Stimulated activated CD8-positive, alpha-beta memory T cell treated with anti-CD3 and anti-CD28 coated beads, Interleukin-4, amount 100 ng/mL, for 4 hours (primary cell): ENCODE measurements around the gene ADORA2A.

Experiments used
- DNase-seq, 2 donors: peaks; one replicate each; pipeline ENCODE4 v3.0.0-alpha.2; 2020; ENCODE audit warnings: low read depth in 2 of 2, low spot score in 1 of 2

Gene ADORA2A

DNA sequence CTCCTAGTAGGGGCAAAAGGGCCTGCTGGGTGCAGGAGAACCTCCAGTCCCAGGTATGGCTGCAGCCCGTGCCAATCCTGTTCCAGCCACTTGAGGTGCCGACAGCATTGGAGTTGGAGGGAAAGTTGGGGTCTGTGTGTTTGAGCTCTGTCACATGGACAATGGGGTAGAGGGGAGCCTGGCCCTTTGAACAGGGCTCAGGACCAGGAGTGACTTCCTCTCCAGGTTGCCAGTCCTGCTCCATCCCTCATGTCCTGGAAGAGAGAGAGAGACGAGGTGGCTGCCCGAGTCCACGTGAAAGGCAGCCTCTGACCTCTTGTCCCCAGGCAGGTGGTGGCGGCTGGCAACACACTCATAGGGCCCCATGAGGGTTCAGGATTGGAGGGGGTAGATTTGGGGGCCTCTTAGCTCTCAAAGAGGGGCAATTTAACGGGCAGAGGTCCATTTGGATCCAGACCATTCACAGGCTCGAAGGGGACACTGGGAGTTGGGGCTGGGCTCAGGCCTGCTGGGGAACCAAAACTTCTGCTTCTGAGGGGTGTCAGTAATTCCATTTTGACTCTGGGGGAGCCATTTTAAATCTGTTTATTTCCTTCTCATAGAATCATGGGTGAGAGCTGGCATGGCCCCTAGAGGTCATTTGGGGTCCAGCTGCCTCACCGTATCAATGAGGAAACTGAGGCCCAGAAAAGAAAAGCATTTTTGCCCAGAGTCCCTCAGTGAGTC lies 4.1 kb downstream of the ADORA2A start:
- DNase-seq: no peak

- peak in 1 of 2 donors; percentile 46 for DNase-seq
These were observed 4.9 kb downstream of the ADORA2A start for GRCh38 chr22:24432059-24432853.

GRCh38 chr22:24433001-24433827 lies 5.8 kb downstream of the ADORA2A start:
- no peak for DNase-seq

DNA sequence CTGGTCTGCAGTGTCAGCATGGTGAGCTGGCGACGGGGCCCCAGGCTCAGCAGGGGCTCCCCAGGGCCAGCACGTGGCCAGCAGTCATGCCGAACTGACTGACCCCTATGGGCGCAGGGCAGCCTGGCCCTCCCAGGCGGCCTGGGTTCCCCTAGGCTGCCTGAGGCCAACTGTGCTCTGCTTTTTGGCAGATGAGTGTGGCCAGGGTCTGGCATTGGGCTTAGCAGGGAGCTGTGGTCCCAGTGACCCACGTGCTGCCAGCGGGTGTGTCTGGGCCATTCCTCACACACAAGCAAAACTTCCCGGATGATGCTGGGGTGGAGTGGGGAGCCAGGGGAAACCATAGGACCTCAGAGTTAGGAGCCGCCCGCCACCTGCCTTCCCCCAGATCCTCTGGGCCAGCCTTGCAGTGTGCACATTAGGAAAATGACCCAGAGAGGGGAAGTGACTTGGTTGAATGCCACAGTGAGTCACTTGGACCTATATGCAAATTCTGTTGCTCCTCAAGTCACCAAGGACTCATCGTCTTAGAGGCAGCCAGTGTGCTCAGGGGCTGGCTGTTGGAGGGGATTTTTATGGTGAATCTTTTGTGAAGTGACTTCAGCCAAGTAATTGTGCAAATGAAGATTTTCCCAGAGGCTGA lies 6.5 kb downstream of the ADORA2A start:
- DNase-seq: no peak

DNA sequence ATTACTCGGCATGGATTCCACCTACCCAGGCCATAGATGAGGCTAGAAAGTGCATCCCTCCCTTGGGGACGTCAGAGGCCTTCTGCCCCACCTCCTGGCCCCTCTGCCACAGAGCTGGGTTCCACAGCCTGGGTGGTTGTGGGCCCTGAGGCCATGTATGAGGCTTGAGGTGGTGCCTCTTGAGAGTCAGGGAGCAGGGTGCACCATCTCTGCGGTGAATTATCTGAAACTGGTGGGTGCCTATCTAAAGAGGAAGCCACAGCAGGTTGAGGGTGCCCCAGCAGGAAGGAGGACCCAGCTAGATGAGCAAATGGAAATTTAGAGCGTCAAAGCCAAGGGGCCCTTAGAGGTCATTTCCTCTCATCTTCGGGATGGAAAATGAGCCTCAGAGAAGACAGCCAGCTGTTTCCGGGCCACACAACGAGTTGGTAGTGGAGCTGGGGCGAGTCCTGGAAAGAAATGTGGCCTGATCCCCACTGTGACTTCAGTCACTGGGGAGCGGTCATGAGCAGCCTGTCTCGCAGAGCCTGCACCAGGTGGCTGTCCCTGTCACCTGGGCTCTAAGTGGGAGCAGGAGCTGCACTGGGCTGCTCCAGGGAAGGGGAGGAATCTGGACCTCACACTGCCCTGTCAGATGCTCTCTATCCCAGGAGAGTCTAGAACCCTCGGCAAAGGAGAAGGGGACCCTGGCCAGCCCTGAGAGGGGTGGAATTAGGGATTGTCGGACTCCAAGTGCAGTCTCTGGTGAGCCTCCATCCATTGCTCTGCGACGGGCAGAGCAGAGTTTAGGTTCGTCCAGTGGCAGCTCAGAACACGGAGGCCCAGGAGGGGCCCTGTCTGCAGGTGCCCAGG lies 7.3 kb downstream of the ADORA2A start:
- peak; percentile 66 to 68 for DNase-seq

DNA sequence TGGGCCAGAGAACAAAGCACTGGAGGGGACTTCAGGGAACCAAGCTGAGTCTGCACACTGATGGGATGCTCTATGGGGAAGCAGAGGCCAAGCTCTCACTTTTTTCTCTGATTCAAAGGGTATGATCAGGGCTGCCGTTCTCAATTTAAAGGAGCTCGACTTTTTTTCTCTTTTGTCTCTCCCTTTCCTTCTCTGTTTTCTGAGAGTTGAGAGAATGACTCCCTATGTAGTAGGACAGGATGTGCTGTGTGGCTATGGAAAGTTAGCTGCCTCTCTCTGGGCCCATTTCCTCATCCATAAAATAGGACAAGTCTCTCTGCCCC lies 7.9 kb downstream of the ADORA2A start:
- no peak for DNase-seq

DNA sequence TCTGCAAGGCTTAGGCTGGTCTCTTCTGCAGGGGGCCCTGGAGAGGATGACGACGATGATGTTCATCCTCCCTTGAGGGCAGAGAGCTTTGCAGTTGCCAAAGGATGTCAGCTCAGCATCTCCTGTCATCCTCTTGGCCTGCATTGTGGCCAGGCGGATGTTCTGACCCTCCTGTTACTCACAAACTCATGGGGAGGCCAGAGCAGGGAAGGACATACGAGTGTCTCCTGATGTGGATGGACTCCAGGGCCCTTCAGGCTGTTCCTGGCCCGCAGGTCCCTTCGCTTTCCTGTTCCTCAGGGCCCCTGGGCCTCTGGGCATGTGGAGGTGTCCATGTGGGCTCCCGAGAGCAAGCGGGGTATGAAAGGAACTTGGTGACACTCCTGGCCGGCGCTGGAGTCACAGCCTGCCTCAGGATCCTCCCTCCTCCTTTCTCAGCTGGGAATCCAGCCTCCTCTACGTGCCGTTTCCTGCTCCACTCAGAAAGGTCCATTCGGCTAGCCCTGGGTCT lies 8.5 kb downstream of the ADORA2A start:
- DNase-seq: no peak

DNA sequence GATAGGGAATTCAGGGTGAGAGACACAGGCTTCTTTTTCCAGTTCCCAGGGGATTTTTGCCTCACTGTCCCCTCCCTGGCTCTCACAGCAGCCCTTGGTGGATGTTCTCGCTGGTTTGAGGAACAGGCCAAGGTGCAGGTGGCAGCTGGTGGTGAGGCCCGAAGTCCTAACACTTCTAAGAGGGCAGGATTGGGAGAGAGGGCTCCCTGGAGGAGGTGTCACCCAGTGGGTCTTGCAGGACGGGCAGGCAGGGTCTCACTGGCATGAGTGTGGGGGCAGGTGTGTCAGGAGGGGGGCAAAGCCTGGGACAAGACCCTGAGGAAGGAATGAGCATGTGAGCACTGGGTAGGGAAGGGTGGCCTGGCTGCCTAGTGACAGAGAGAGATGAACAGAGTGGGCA lies 9.2 kb downstream of the ADORA2A start:
- DNase-seq: no peak

DNA sequence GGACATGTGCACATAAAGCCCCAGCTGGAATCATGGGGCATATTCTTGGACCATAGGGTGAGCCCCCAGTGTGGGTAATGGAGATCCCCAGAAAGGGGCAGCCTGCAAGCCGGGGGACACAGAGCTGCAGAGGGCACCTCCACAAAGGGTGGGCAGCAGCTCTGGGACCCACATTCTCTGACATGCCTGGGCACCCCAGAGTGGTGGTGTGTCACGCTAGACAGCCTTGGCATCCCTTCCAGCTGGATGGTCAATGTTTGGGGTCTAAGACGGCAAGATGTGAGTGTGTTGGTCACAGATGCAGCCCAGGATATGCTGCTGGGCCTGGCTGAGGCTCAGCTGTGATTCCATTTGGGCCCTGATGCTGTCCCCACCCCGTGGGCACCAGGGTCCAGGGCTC lies 9.7 kb downstream of the ADORA2A start:
- no peak for DNase-seq

DNA sequence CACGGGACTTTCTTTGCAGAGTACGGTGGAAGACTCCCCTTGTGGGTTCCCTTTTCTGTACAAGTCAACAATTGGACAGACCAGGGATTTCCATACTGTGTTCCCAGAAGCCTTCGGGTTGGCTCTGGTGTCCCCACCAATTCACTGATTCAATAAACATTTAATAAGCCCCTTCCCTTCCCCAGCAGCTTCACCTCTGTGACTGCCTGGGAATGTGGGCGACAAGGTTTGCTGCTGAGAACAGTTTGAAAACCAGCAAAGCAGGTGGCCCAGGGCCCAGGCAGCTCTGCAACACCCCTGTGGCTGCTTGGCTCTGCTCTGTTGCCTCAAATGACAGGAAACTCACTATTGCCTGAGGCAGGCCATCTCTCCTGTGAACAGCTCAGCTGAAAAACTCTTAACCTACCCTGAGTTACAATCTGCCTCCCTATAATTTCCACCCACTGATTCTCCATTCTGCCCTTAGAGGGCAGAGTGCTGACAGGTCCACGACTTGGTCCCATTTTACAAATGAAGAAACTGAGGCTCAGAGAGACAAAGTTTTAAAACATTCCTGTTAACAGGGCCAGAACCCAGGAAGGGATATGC lies 10.4 kb downstream of the ADORA2A start:
- DNase-seq: no peak

DNA sequence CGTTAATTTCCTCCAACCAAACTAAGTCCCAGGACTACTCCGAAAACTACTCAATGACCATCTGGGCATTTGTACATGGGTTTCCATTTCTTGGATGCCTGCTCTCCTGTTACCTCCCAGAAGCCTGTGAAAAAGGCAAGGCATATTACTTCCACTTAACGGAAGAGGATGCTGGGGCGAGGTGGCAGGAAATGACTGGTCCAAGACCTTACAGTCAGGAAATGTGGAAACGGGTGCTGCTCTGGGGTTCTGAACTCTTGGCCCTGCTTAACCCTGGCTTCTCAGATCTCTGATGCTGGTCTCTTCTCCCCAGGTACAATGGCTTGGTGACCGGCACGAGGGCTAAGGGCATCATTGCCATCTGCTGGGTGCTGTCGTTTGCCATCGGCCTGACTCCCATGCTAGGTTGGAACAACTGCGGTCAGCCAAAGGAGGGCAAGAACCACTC lies 12.9 kb downstream of the ADORA2A start:
- no peak for DNase-seq

GRCh38 chr22:24440718-24441405 lies 13.5 kb downstream of the ADORA2A start:
- no peak for DNase-seq

- DNase-seq: no peak
These were observed 14.3 kb downstream of the ADORA2A start for GRCh38 chr22:24441406-24442351.

GRCh38 chr22:24442352-24442744 lies 14.9 kb downstream of the ADORA2A start:
- DNase-seq: no peak

DNA sequence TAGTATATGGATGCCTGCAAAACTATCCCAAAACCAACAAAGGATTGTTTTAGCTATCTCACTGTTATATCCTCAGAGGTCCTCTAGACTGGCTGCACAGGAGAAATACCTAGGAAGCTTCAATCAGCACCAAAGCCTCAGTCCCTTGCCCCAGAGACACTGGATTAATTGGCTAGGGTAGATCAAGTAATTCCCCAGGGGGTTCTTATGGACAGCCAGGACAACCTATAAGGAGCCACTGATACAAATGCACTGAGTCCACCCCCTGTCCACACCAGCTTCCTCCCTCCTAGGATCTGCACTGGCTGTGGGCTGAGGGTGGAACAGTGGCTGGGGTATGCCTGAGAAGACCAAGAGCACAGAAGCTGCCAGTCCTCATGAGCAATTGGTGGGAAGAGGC lies 16.3 kb downstream of the ADORA2A start:
- no peak for DNase-seq

GRCh38 chr22:24444251-24444650 lies 16.9 kb downstream of the ADORA2A start:
- no peak for DNase-seq

DNA sequence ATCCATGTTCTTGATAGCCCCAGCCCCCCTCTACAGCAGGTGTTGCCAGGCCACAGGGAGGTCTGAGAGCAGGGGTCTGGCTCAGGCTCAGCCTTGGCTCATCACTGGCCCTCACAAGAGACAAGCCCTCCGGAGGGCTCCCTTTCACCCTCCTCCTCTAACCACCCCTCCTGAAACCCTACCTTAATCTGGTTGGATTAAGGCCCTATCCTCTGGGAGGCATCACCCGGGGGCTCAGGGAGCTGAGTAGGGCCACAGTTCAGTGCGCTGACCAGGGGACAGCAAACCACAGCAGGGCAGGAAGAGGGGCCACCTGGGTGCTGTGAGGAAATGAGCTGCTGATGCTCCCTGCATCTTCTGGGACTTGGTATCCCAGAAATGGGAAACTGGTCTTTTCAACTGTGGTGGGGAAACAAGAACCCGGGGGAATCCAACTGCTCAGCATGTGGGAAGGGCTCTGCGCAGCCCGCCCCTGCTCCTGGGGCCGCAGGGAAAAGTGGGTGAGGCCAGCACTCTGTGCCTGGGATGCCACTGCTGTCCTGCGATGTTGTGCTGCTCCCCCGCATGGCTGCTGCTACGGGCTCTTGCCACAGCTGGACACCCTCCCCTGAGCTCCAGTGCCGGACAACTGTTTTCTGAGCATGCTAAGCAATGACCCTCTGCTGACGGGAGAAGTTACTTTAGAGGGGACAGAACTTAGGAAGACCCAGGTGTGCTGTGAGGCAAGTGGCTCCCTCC lies 17.5 kb downstream of the ADORA2A start:
- no peak for DNase-seq
